IPS DF 4.7 (cell line): ENCODE data around the gene MAP2K3.
"Not testable (repeated sequence)": the region's sequence is repeated elsewhere in the genome, so short reads cannot be mapped to it uniquely, and the experiment has no call there.

Experiments
- DNase-seq: peaks from one replicate; pipeline ENCODE4 v3.0.0-alpha.2; 2013; ENCODE audit warnings: low spot score; ENCODE audit errors: extremely low read depth

Gene MAP2K3

DNA sequence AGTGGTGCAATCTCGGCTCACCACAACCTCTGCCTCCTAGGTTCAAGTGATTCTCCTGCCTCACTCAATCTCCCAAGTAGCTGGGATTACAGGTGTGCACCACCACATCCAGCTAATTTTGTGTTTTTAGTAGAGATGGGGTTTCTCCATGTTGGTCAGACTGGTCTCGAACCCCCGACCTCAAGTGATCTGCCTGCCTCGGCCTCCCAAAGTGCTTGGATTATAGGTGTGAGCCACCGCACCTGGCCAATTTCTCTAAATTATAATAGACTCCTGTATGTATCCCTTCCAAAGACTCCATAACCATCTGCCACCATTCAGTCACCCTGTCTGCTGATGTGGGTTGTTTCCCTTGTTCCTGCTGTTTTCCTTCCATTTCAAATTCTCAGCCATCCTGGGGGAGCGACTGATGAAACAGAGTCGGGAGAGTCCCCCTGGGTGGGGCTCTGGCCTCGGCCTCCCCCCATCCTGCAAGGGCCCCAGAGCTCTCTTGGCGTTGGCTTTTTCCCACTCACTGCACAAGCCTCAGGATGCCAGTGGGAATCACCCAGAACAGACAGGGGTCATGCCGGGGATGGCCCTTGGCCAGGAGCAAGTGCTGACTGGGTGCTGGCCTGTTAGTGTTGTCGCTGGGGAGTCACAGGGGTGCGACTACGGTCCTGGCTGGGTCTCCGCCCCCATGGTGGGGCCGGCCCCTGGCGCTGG lies 25.7 kb downstream of the MAP2K3 start:
- not testable (repeated sequence) for DNase-seq

DNA sequence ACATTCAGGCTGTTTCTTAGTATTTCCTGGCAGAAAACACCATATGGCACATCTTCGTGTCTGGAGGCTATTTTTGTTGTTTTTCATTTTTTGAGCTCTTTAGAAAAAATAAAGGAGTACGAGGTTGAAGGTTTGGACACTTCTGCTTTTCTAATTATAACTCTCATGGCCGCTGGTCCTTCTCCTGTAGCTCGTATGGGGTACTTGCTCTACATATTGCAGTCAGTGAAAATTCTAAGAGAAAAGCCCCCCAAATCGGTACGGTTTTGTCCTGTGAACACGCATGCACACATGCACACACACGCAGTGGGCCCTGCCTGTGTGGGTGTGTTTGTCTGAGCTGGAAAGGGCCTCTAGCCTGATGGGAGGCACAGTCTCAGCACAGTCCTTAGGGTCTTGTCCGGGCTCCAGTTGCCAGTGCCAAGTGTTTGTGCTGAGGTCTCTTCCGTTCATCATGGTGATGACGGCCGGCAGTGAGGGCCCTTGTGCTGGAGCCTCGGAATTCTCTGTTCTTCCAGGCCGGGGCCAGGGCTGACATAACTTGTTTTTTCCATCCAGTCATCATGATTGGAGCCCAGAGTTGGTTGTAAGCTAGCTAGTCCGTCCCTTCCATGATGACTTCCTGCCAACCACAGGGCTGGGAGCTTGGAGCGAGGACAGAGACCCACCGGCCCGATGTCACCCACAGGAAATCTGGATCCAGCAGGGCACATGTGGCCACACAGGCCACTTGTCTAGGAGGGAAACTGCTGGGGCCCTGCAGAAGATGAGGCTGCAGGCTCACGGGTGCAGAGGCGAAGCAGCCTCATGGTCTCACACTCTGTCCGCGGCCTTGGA lies 26.5 kb downstream of the MAP2K3 start:
- not testable (repeated sequence) for DNase-seq

DNA sequence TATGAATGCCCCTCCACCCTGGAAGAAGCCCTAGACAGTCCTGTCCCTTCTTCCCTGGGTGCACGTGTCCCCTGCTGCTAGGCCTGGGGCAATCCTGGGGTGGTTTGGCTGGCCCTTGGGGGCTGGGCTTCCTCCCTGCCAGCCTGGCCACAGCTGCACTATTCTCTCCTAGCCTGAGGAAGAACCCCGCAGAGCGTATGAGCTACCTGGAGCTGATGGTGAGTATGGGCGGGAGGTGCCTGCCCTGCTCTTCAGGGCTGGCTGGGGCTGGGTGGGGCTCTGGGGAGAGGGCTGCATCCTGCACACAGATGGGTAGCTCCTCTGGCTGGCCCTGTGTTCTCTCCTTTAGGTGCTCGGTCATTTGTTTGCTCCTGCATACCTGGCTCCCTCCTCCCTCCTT lies 28.8 kb downstream of the MAP2K3 start:
- no peak for DNase-seq

DNA sequence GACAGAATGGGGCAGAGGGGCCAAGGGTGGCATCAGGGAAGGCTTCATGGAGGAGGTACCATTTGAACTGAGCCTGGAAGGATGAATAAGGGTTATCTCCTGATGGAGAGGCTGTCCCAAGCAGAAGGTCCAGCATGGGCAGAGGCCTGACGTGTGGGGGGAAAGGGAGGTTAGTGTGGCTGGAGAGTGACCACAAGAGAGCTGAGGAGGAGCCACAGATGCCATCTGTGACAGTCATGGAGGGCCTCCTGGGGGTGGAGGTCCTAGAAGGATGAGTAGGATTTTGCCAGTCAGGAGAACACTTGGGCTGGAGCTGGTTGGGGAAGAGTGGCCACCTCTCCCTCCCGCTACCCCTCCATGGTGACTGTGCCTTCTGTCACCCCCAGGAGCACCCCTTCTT lies 29.2 kb downstream of the MAP2K3 start:
- not testable (repeated sequence) for DNase-seq

DNA sequence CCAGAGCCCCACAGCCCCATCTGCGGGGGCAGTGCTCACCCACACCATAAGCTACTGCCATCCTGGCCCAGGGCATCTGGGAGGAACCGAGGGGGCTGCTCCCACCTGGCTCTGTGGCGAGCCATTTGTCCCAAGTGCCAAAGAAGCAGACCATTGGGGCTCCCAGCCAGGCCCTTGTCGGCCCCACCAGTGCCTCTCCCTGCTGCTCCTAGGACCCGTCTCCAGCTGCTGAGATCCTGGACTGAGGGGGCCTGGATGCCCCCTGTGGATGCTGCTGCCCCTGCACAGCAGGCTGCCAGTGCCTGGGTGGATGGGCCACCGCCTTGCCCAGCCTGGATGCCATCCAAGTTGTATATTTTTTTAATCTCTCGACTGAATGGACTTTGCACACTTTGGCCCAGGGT lies 29.8 kb downstream of the MAP2K3 start:
- not testable (repeated sequence) for DNase-seq

DNA sequence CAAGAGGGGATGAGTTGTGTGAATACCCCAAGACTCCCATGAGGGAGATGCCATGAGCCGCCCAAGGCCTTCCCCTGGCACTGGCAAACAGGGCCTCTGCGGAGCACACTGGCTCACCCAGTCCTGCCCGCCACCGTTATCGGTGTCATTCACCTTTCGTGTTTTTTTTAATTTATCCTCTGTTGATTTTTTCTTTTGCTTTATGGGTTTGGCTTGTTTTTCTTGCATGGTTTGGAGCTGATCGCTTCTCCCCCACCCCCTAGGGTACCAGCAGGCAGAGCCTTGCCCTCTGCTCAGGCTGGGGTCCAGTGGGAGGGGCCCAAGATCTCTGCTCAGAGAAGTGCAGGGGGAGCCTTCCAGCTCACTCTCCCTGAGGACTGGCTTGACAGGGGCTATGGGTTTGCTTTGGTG lies 30.2 kb downstream of the MAP2K3 start:
- DNase-seq, result not testable (repeated sequence)

DNA sequence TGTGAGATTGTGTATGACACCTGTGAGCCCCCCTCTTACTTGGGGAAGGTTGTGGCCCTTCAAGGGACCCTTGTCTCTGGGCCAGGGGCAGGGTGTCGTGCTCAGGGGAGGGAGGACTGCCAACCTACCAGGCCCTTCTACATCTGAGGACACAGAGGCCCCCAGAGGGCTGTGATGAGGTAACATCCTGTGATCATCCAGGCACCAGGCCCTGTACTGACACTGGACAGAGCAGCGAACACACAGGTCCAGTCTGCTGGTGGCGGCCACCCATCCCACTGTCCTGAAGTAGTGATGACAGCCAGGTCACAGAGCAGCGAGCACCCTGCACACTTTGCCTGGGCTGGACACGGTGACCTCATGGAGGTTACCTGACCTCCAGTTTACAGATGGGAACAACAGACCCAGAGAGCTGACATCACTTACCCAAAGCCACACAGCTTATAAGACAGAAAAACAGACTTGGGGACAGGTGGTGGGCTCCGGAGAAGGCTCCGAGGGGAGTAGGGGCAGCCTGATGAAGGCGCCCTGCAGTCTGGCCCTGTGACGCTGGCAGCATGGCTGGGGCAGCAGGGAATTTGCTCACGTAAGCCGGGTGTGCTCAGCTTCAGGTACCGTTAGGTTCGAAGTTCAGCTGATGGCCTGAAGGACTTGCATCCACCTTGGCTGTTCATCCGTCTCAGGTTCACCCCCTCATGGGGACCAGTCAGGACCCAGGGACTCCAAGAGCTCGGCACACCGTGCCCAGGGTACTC lies 30.9 kb downstream of the MAP2K3 start:
- not testable (repeated sequence) for DNase-seq

DNA sequence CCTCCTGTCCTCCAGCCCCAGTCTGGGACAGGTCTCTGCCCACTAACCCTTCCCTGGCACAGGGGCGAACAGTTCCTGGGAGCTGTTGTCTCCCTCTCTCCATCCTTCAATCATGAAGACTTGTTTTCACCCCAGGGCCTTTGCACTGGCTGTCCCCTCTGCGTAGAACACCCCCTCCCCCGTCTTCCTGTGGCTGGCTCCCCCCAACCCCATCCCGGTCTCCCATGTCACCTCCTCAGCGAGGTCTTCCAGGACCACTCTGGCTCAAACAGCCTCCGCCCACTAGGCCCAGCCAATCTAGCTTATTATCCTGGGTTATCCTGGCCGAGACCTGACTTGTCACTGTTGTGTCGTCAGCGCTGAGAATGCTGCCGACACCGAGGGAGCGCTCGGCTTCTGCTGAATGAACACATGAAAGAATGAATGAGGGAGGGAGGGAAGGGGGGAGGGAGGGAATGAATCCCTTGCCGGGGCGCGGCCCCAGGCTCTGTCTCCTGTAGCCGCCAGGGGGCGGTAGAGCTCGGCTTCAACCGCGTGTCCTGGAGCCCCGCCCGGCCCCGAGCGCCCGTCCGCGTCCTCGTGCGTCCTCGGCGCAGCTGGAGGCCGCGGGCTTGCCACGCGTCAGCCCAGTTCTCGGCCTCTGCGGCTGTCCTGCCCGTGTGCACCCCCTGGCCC lies 31.8 kb downstream of the MAP2K3 start:
- not testable (repeated sequence) for DNase-seq

DNA sequence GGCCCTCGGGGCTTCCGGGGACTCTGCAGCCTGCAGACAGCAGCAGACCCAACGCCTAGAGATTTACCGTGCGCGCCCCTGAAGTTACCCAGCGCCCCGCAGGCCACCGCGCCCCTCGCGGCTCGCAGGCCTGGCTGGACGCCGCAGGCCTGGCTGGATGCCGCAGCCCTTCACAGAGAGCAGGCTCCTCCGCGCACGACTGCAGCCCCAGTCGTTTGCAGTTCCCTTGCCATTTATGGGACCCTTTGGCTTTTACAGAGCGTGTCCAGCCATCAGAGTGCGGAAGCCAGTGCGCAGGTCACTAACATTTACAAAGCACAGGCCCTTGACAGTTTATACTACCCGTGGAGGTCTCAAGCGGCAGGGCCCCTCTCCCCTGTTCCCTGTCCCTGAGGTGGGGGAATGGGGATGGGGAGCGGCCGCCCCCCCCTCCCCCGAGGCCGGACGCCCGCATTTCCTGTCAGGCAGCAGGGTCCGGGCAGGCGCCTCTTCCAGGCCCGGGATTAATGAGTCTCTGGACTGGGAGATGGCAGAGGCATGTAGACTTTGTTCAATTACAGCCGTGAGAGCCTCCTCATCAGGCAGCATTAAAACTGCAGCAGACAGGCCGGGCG lies 32.5 kb downstream of the MAP2K3 start:
- not testable (repeated sequence) for DNase-seq

DNA sequence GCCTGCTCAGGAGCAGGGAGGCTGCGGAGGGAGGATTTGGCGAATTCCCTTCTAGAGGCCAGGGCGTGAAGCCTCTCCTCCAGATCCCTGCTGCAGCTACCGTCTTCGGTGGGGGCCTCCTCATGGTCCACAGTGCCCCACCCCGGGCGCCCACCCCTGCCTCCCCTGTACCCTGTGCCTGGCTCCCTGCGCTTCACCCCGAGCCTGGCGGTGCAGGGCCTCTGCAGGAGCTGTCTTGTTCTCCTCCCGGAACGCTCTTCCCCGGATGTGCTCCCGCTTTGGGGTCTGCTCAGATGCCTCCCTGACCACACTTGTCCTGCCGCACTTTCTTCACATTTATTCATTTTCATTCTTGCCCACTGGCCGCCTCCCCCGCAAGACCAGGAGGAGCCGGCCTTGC lies 33.3 kb downstream of the MAP2K3 start:
- DNase-seq, result not testable (repeated sequence)

DNA sequence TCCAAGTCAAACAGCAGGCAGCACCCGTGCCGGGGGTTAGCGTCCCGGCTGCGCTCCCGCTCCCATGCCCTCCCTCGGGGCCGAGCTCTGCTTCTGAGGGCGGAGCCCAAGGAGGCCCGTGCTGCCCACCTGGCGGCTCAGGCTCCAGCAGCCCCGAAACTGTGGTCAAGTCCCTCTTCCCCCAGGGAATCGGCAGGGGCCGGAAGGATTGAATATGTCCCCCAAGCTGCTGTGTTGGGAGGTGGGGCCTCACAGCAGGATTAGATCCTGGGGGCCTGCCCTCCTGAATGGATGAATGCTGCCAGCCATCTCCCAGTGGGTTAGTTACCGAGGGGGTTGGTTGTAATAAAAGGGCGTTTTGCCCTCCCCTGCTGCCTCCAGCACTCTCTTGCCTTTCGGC lies 33.9 kb downstream of the MAP2K3 start:
- DNase-seq, result no peak

DNA sequence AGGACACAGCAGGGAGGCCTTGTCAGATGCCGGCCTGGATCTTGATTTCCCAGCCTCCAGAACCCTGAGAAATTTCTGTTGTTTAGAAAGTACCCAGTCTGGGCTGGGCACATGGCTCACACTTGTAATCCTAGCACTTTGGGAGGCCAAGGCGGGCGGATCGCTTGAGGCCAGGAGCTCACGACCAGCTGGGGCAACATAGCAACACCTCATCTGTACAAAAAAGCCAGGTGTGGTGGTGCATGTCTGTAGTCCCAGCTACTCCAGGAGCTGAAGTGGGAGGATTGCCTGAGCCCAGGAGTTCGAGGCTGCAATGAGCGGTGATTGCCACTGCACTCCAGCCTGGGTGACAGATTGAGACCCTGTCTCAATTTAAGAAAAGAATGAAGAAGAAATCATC lies 34.3 kb downstream of the MAP2K3 start:
- not testable (repeated sequence) for DNase-seq

DNA sequence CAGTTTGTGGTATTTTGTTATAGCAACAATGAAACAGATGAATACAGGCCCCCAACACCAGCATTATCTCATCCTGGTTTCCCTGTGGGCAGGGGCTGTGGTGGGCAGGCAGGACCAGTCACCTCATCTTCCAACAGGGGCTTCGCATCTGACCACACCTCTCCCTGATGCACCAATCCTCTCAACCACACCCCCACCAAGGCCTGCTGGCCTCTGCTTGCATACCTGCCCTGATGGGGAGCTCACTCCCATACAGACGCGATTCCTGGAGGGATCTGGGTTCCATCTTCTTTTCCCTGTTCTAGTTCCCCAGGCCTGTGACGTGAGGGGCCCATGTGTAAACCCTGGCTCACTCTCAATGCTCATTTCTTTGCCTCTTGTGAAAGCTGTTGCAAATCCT lies 34.7 kb downstream of the MAP2K3 start:
- not testable (repeated sequence) for DNase-seq

DNA sequence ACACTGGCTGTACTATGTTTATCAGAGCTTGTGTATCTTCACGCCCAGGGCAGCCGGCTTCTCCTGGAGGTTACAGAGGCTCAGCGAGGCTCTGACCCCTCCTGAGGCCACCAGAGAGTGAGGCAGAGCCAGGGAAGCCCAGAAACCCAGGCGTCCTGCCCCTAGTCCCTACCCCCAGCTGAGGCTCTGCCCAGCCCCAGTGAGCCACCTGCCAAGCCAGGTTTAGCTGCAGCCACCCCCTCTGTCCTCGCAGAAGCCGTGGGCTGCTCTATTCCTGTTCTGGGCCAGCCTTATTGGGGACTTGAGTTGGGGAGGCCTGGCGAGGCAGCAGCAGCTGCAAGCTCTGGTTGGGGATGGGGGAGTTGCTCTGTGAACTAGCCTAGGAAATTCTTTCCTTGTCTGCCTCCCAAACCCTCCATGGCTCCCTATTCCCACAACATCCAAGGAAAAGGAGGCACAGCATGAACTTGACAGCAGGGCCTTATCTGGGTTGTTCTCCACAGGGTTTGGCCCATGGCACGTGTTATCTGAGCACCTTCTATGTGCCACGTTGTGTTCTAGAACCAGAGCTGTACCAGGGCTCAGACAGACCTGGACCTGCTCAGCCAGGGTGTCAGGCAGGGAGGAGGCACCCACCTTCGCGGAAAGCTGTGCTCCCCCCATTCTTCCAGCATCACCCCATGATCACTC lies 35.3 kb downstream of the MAP2K3 start:
- DNase-seq, result not testable (repeated sequence)

DNA sequence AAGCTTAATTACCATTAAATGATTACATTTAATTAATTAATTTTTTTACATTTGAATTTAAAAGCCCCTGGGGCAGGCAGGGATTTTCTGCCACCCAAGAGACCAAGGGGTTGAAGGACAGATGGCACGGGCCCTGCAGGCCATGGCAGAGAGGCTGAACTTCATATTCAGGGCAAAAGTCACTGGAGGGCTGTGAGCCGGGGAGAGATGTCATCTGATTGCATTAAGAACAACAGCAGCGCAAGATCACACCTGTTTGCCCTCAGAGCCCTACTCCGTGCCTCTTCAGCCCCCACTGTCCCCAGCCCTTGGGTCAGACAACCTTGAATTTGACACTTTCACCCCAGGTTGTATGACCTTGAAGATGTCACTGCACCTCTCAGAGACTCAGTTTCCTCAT lies 35.9 kb downstream of the MAP2K3 start:
- not testable (repeated sequence) for DNase-seq

DNA sequence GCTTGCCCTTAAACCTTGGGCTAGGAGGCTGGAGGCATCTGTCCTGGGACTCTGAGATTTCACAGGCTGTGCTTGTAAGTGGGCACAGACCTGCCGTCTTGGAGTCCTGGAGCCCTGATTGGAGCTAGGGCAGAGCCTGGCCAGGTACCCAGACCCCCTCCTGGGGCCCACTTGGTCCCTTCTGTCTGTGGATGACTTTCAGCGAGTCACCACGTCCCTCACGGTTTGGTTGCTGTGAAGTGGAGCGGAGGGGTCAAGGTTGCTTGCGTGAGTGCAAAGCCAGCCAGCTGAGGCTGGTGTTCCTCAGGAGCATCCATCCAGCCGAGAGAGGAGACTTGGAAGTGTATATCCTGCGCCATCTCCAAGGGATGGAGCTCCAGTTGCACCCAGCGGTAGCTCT lies 36.5 kb downstream of the MAP2K3 start:
- DNase-seq, result not testable (repeated sequence)

DNA sequence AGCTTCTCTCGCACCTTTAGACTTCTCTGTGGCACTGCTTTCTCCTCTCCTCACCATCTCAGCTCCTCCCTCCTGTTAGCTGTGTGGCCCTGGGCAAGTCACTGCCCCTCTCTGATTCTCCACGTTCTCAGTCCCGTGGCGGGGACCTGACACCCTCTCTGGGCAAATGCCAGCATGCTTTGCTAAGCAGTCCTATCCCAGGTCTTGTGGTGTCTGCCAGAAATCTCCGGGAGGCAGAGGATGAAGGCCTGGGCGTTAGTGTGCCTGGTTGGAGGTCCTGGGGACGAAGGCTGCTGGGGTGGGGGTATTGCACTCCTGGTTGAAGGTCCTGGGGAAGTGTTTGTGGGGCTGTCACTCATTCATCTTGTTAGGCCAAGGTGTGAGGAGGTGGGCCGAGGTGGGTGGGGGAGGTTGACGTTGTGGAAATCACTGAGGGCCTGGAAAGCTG lies 37.3 kb downstream of the MAP2K3 start:
- DNase-seq, result not testable (repeated sequence)

DNA sequence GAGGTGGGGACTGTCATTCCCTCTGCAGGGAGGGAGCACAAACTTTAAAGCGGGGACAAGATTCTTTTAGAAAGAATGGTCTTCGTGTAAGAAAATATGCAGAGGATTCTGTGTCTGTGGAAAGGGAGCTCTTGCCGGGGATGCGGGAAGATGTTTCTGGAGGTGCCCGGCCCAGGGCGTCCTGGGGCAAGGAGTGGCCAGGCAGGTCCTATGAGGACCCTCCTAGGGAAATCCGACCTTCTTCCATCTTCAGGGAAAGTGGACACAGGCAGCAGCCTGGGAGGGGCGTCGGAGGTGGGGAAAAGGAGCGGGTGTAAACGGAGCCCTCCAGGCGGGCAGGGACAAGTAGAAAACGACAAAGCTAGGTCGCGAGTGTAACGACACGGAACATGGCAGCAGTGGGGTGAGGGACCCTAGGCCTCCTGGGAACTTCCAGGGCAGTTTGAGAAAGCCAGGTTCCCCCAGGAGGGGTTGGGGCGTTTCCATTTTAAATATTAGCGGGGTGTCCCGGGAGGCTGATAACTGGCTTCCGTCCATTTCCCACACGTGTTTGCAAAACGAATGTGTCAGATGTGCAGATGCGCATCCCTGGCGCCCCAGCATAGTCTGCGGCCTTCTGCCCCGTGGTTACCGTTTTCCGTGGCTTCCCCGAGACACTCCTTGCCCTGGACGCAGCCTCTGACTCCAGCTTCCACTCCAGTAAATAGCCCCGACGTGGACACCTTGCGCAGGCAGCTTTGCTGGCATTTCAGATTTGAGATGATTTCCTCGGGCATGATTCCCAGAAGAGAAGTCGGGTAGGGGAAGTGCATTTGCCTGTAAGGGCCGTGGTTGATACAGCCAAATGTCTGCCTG lies 39.0 kb downstream of the MAP2K3 start:
- not testable (repeated sequence) for DNase-seq

DNA sequence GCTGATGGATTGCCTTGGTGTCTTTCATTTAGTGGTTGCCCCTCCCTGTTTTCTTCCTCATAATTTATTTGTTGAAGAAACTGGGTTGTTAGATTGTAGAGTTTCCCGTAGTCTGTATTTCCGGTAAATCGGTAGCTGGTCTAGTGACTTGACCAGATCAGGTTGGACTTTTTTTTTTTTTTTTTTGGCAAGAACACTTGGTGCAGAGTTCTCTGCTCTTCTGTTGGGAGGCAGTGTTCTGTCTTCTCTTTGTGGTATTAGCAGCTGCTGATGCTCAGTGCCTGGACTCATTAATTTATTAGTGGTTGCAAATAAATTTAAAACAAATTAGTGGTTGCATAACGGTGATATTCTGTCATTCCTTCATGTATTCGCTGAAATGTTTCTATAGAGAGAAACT lies 40.2 kb downstream of the MAP2K3 start:
- not testable (repeated sequence) for DNase-seq
